Vagina (tissue), 2 donors: Measurements from ENCODE around the gene DICER1.
A peak's percentile ranks its signal among the peaks of the same experiment; 100 is the strongest.

ENCODE experiments used
- CTCF ChIP-seq, 3 experiments: fragments of 450-650 bp in 2 of 3; fragments of 200-600 bp in 1 of 3; sonication (generic) in 1 of 3; IDR thresholded peaks; one replicate each; pipeline ENCODE4 v1.5.1; 2017 to 2019; ENCODE audit warnings: antibody characterized with exemption in 3 of 3, mild to moderate bottlenecking in 2 of 3, moderate library complexity in 2 of 3
- POLR2A ChIP-seq, 2 donors: fragments of 450-650 bp; IDR thresholded peaks; one replicate each; pipeline ENCODE4 v1.6.1; 2017; ENCODE audit warnings: antibody characterized with exemption in 2 of 2, mild to moderate bottlenecking in 2 of 2, moderate library complexity in 2 of 2
- POLR2AphosphoS5 ChIP-seq, 2 donors: sonication (generic); formaldehyde crosslinking; IDR thresholded peaks; one replicate each; pipeline ENCODE4 v1.9.0; 2017; ENCODE audit warnings: antibody characterized with exemption in 2 of 2, mild to moderate bottlenecking in 2 of 2, low read depth in 1 of 2; ENCODE audit not compliant: insufficient read depth in 1 of 2

- TF ChIP-seq POLR2AphosphoS5 (IDR thresholded peaks at IDR 0.05; ENCODE audit: insufficient read depth in 1 of 2, low read depth in 1 of 2): peak in 1 of 2 donors; percentile 64
- no peak for TF ChIP-seq POLR2A (IDR thresholded peaks at IDR 0.05)
- TF ChIP-seq CTCF (IDR thresholded peaks at IDR 0.05): no peak
These were observed 11.1 kb downstream of the DICER1 start for GRCh38 chr14:95146079-95146771.
